HG02943 (cell line): ENCODE results near the gene IVL.

Experiments
- ATAC-seq: cut with Tn5 transposase; IDR thresholded peaks from one replicate; pipeline ENCODE4 v1.9.1; 2021; ENCODE audit warnings: mild to moderate bottlenecking, low read depth, moderate library complexity; ENCODE audit not compliant: unreplicated experiment

IVL gene

DNA sequence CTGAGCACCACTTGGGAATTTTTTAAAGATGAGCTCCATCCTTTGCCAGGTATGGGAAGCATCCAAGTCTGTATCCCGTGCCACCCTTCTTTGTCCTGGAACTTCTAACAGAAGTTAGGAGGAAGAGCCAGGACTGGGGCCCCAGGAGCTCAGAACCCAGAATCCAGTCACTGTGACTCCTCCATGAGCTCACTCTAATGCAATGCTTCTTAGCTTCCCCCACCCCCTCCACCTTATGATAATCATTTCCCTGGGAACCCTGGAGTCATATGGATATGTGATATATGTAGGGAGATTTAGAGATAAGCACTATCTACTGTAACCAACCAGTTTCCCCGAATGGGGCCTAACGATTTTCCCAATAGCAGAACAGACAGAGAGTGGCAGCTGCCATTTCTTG, 37.9 kb downstream of the IVL start:
- no peak for ATAC-seq

DNA sequence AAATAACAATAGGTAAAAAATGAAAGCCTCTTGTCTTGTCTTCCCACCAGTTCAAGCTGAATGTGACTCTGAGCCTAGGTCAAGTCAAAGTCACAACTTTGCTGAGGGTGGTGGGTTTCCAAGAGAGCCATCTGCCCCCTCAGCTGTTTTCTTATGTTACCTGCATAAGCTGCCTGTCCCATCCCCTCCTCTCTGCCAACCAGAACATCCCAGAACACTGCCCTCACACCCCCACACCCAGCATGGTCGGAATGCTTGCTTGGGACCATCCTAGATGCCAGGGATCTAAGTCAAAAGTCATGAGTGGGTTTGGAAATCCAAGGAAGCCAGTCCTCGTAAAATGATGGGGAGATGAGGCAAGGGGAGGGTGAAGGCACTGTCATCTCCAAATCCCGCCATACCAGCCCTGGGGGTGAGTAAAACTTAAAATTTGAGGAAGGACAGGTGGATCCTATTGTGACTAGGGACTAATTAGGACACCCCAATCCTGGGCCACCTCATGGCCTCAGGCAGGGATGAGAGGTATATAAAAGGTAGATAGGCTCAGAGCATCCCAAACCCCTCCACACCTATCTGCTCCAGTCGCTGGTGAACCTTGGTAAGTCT, 38.4 kb downstream of the IVL start, which contains the start of gene SPRR5:
TSS of gene SPRR5 (plus strand) at position 556 of the 606 bp plus-strand sequence. CDS start 1,349 bp downstream, outside the sequence.
- ATAC-seq = no peak

DNA sequence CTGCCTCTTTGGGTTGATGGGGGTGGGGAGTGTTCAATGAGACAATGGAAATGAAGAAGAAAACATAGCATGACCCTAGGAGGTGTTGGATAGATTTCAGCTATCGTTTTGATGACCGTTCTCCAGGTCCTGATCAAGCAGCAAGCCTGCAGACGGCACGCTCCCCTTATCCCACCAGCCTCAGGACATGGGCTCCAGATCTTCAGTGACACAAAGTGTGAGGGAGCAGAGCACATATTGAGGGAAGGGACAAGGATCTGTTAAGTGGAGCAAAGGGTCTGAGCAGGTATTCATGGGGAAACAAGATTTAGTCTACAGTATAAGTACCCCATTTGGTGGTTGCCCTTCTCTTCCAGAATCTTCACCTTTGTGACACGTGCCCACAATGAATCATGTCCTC, 43.4 kb downstream of the IVL start:
- no peak for ATAC-seq

DNA sequence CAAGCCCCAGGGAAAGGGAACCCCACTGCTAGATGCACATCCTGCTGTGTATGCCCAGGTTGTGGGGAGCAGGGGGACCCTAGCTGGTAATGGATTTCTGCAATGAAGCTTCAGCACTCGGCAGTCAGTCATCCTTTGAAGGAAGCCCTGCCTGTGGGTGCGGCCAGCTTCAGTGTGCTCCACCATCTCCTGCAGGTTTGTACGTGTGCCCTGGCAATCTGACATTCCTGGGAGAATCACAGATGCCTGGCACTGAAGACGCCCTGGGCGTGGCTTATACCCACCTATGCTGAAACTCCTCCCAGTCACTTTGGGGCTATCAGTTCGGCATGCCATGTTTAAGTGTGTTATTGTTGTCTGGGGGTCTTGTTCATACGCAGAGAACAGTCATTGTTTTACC, 45.4 kb downstream of the IVL start:
- ATAC-seq = no peak

DNA sequence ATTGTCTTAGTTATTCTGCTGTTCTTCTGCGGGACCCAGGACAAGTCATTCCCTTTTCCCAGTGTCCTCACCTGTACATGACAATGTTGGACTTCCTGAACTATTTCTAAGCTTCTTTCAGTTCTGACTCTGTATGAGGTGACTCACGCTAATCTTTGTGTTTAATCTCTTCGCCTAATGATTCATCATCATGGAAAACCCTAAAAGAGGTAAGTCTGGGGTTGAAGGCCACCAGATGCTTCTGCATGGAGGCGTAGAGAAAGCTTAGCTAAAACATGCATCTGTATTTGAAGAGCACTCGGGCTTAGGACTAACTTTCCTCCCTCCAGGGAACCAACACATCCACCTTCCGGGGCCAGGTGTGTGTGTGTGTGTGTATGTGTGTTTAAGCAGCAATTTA, 46.1 kb downstream of the IVL start:
- no peak for ATAC-seq

- no peak for ATAC-seq
Observed at GRCh38 chr1:152957561-152957960, 49.2 kb downstream of the IVL start.

DNA sequence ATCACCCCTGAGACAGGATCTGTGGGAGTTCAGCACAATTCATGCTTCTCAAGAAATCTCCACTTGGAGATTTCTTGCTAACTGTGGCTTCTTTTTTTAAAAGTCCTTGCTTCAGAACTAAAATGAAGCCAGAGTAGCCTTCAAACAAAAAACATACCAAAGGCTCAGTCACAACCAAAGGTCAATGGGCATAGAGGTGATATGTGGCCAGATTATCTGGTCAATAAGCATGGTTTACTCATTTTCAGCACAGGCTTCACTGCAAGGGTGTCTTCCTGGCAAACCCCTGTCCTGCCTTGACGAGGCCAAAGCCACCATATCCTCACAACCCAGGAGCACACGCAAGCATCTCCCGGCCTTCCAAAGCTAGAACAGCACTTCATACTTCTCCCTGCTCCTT, 50.9 kb downstream of the IVL start:
- ATAC-seq = no peak

DNA sequence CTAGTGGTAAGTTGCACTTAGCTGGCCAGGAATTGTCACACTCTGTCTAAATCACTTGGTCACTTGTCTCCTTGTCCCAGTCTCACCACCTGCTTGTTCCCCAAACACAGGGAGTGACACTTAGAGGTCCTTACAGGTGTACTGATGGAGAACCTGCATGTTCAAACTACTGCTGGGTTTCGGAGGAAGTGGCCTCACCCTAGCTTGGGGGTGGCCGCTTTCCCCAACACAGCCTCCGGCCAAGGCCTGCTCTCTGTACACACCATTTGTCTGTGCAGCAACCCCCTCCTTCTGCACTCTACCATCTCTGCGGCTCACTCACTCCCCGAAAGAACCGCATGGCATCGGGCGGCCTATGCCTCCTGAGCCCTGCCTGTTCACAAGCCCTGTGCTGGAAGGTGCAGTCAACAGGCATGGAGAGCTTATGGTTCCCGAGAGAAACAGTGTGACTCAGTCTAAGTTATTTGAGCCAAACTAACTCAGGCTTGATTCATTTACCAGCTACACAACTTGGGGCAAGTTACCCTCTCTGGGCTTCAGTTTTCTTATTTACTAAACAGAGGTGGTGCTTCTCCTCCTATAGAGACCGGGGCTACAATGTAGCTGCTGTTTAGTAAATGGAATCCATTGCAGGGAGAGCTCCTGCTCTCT, 51.6 kb downstream of the IVL start:
- no peak for ATAC-seq

DNA sequence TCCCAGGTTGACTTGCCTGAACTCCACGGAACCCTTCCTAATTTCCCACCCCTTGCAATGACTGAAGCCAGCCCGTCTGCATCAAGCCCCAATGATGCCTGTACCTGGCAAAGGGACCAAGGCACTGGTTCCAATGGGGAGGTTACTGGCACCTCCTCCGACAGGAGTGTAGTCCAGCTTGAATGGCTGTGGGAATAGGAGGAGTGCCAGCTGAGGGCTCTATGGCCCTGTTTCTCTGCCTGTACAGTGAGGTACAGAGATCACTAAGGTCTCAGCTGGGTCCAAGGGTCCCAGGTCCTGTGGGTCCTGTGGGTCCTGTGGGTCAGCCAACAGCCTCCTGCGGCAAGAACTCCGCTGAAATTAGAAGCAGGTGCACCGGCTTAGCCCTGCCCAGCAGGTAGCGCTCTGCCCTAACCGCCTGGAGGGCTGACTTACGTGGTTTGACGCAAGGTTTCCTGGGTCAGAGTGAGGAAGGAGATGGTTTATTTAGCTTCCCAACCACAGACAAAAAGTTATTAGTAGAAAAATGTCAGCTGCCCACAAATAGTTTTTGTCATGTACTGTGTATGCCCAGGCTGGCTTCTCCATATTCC, 52.2 kb downstream of the IVL start:
- ATAC-seq = no peak
